Liver (tissue), 3 donors: Measurements from ENCODE around the gene POLDIP3.

Source experiments
- CTCF ChIP-seq: fragments of 150-350 bp; IDR thresholded peaks from 2 replicates; pipeline ENCODE4 v1.5.1; 2017; ENCODE audit warnings: improper control_type of control experiment, low read depth, low read length; ENCODE audit not compliant: missing input control
- EGR1 ChIP-seq, 2 donors: IDR thresholded peaks; 2 replicates each; pipeline ENCODE4 v1.6.1; 2016 to 2018; ENCODE audit warnings: antibody characterized with exemption in 2 of 2, low read depth in 2 of 2
- FOXA1 ChIP-seq: IDR thresholded peaks from 2 replicates; pipeline ENCODE4 v1.6.1; 2016; ENCODE audit warnings: antibody characterized with exemption
- MAX ChIP-seq: IDR thresholded peaks from 2 replicates; pipeline ENCODE4 v1.6.1; 2016; ENCODE audit warnings: antibody characterized with exemption
- RAD21 ChIP-seq, 2 donors: IDR thresholded peaks; 2 replicates each; pipeline ENCODE4 v1.6.1; 2016; ENCODE audit warnings: antibody characterized with exemption in 2 of 2, mild to moderate bottlenecking in 2 of 2
- REST ChIP-seq: IDR thresholded peaks from 2 replicates; pipeline ENCODE4 v1.6.1; 2016; ENCODE audit warnings: antibody characterized with exemption, mild to moderate bottlenecking
- TAF1 ChIP-seq: conservative IDR thresholded peaks from 2 replicates; pipeline ENCODE4 v1.6.1; 2016; ENCODE audit warnings: antibody characterized with exemption, mild to moderate bottlenecking
- YY1 ChIP-seq: IDR thresholded peaks from 2 replicates; pipeline ENCODE4 v1.6.1; 2016; ENCODE audit warnings: antibody characterized with exemption, mild to moderate bottlenecking
- donor health status: healthy.
- donor health status: healthy.

- TF ChIP-seq MAX (no peak), TAF1 (no peak), CTCF (no peak), FOXA1 (no peak), EGR1 (IDR thresholded peaks at IDR 0.05; ENCODE audit: low read depth in 2 of 2) (no peak), YY1 (no peak), REST (no peak), RAD21 (IDR thresholded peaks at IDR 0.05) (no peak)
These were observed 22.7 kb downstream of the POLDIP3 start for GRCh38 chr22:42591987-42592386.
